Measurements from ENCODE around the gene CAPN5.
A peak's percentile ranks its signal among the peaks of the same experiment; 100 is the strongest.
"Not testable (repeated sequence)": the region's sequence is repeated elsewhere in the genome, so short reads cannot be mapped to it uniquely, and the experiment has no call there.

The CAPN5 gene

GRCh38 chr11:77047928-77048446, 18.8 kb upstream of the CAPN5 start:
- Mint-ChIP-seq H3K27me3 (peaks cover 0 to 24% of the 10 kb centered on the region in 2 donors), H3K27ac (peak overlapping the region in 1 of 2 donors; percentile 33)
- not testable (repeated sequence) for ATAC-seq (replicated peaks)

DNA sequence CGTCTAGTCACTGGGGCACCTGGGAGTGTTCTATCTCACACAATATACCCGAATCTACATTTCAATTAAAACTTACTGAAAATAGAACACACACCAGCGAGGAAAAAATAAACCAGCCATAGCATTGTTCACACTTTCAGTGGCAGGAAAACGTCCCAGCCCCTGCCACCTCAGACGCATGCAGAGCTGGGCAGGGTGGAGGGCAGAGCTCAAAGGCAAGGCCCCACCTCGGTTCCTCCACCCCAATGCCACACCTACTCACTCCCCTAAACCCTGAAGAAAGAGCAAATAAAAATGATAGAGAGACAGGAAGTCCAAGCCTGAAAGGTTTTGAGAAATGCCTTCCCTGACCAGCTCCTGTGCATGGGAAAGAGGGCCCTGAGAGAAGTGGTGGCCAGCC, 17.7 kb upstream of the CAPN5 start:
- Mint-ChIP-seq H3K9me3 (no peaks in the 10 kb centered on the region), H3K36me3 (ENCODE audit: insufficient read depth) (peaks cover 13% of the 10 kb centered on the region), H3K27me3 (peaks cover 0 to 17% of the 10 kb centered on the region in 2 donors), H3K4me1 (ENCODE audit: low read depth in 2 of 2) (peaks cover 5 to 8% of the 10 kb centered on the region in 2 donors), H3K27ac (peak overlapping the region in 1 of 2 donors; percentile 6), H3K4me3 (no peak overlapping the region)
- ATAC-seq (replicated peaks) (no peak), DNase-seq (no peak)

More at GRCh38 chr11:77047928-77048446, 18.8 kb upstream of the CAPN5 start:
- H3K4me1 Mint-ChIP-seq (ENCODE audit: low read depth in 2 of 2); H3K9me3 Mint-ChIP-seq; DNase-seq: not testable (repeated sequence)
- Mint-ChIP-seq H3K4me3 (peak overlapping the region in 1 of 2 donors; percentile 77), H3K36me3 (ENCODE audit: insufficient read depth) (peaks cover 16% of the 10 kb centered on the region)

DNA sequence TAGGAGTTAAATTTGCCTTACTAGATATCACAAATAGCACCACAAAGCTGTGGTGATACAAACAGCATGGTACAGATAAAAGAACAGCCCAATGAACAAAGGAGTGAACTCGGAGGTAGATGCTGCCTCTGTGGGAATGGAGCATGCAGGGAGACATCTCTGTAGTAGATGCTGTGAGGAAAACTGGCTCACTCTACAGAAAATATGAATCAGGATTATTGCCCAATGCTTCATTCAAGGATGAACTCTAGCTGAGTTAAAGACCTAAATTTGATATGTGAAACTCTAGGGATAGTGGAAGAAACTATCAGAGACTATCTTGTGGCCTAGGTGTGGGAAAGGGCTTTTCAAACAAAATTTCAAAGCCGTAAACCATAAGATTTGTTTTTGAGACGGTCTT, 15.3 kb upstream of the CAPN5 start:
- no peaks in the 10 kb centered on the region for H3K9me3 Mint-ChIP-seq
- DNase-seq (no peak), ATAC-seq (replicated peaks) (no peak)
- H3K27ac Mint-ChIP-seq, result no peak overlapping the region
- peaks cover 3 to 4% of the 10 kb centered on the region in 2 donors for H3K4me1 Mint-ChIP-seq (ENCODE audit: low read depth in 2 of 2)
- no peak overlapping the region for H3K4me3 Mint-ChIP-seq
- no peaks in the 10 kb centered on the region for H3K27me3 Mint-ChIP-seq
- peaks cover 13% of the 10 kb centered on the region for H3K36me3 Mint-ChIP-seq (ENCODE audit: insufficient read depth)

DNA sequence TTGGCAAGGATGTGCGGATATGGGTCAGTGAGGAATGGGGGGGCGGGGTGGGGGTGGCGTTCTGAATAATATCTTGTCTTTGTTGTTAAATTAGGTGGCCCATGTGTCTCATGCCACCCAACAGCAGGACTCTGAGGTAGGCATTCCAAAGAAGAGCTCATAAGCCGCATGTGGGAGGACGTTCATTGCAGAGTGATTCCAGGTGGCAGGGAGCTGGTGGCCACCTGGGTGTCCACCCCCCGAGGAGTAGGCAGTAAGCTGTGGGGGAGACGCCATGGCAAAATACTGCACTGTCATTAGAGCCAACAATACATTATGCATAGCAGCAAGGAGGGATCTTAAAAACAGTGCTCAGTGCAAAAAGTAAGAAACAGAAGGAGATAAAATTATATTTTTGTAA, 14.3 kb upstream of the CAPN5 start:
- H3K4me1 Mint-ChIP-seq (ENCODE audit: low read depth in 2 of 2), result no peaks in the 10 kb centered on the region
- H3K27me3 Mint-ChIP-seq, result no peaks in the 10 kb centered on the region
- DNase-seq, result no peak
- no peak for ATAC-seq (replicated peaks)
- peaks cover 7% of the 10 kb centered on the region for H3K36me3 Mint-ChIP-seq (ENCODE audit: insufficient read depth)
- H3K27ac Mint-ChIP-seq, result no peak overlapping the region
- H3K9me3 Mint-ChIP-seq, result peaks cover 0 to 3% of the 10 kb centered on the region in 2 donors
- no peak overlapping the region for H3K4me3 Mint-ChIP-seq

DNA sequence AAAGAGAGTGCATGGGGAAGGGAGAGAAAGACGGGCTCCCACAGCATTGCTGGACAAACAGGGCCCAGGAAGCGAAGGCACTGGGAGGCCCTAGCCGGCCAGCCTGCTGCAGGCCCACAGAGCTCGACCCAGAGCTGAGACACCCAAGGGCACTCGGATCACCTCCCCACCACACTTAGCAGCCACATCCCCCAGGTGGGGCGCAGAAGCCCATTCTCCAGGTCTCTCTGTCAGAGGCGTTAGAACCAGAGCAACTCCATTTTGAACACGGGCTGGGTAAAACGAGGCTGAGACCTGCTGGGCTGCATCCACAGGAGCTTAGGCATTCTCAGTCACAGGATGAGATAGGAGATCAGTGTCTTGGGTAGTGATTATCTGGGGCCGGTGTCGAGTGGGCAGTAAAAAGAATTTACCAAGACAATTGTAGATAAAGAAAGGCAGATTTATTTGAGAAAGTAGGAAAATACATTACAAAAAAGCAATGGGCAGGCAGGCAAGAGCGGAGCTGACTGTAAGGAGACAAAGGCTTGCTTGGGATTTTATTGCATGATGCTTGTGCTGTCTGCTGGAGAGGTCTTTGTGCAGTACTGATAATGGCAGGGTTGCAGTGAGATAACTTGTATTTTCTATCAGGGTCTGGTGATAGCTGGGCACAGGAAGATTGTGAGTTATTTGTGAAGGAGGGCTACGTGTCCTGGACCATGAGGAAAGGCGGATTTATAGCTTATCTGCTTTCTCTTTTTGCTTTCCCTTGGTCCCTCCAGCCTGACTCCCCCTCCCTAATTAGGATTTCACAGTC, 13.4 kb upstream of the CAPN5 start:
- H3K9me3 Mint-ChIP-seq, result peaks cover 0 to 3% of the 10 kb centered on the region in 2 donors
- no peak overlapping the region for H3K4me3 Mint-ChIP-seq

DNA sequence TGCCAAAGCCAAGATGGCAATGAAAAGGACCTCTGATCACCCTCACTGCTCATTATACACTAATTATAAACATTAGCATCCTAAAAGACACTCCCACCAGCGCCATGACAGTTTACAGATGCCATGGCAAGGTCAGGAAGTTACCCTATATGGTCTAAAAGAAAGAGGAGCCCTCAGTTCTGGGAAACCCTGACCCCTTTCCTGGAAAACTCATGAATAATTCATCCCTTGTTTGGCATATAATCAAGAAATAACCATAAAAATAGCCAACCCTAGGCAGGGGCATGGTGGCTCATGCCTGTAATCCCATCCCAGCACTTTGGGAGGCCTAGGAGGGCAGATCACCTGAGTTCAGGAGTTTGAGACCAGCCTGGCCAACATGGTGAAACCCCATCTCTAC, 12.7 kb upstream of the CAPN5 start:
- Mint-ChIP-seq H3K27ac (no peak overlapping the region), H3K4me3 (no peak overlapping the region), H3K27me3 (no peaks in the 10 kb centered on the region), H3K36me3 (ENCODE audit: insufficient read depth) (no peaks in the 10 kb centered on the region), H3K9me3 (peaks cover 0 to 3% of the 10 kb centered on the region in 2 donors), H3K4me1 (ENCODE audit: low read depth in 2 of 2) (no peaks in the 10 kb centered on the region)
- ATAC-seq (replicated peaks), result no peak
- DNase-seq, result no peak

More for the DNA sequence above, 13.4 kb upstream of the CAPN5 start:
- no peaks in the 10 kb centered on the region for H3K4me1 Mint-ChIP-seq (ENCODE audit: low read depth in 2 of 2)
- no peak overlapping the region for H3K27ac Mint-ChIP-seq
- no peaks in the 10 kb centered on the region for H3K27me3 Mint-ChIP-seq
- DNase-seq (no peak), ATAC-seq (replicated peaks) (no peak)
- H3K36me3 Mint-ChIP-seq (ENCODE audit: insufficient read depth), result peaks cover 3% of the 10 kb centered on the region

- H3K4me3 Mint-ChIP-seq, result no peak overlapping the region
- no peaks in the 10 kb centered on the region for H3K27me3 Mint-ChIP-seq
- DNase-seq, result no peak
- H3K27ac Mint-ChIP-seq, result no peak overlapping the region
- H3K9me3 Mint-ChIP-seq, result peaks cover 0 to 3% of the 10 kb centered on the region in 2 donors
- no peaks in the 10 kb centered on the region for H3K36me3 Mint-ChIP-seq (ENCODE audit: insufficient read depth)
- no peak for ATAC-seq (replicated peaks)
- no peaks in the 10 kb centered on the region for H3K4me1 Mint-ChIP-seq (ENCODE audit: low read depth in 2 of 2)
Observed at GRCh38 chr11:77055101-77055561, 11.6 kb upstream of the CAPN5 start.

GRCh38 chr11:77055913-77056312, 10.9 kb upstream of the CAPN5 start:
- Mint-ChIP-seq H3K4me3 (no peak overlapping the region), H3K9me3 (peaks cover 0 to 3% of the 10 kb centered on the region in 2 donors), H3K36me3 (ENCODE audit: insufficient read depth) (no peaks in the 10 kb centered on the region), H3K4me1 (ENCODE audit: low read depth in 2 of 2) (no peaks in the 10 kb centered on the region), H3K27me3 (no peaks in the 10 kb centered on the region), H3K27ac (no peak overlapping the region)
- no peak for DNase-seq
- ATAC-seq (replicated peaks), result no peak

DNA sequence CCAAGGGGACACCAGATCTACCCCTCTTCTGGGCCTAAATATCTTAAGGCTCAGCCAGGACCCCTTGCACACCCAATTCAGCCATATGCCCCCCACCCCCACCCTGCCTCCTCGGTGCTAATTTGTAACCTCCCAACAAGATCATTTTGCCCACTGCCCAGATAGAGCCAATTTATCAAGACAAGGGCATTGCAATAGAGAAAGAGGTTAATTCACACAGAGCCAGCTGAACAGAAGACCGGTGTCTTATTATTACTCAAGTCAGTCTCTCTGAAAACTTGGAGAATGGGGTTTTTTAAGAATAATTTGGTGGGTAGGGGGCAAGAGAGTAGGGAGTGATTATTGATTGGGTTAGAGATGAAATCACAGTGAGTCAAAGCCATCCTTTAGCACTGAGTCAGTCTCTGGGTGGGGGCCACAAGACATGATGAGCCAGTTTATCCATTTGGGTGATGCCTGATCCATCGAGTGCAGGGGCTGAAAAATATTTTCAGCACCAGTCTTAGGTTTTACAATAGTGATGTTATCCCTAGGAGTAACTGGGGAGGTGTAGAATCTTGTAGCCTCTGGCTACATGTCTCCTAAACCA, 9.9 kb upstream of the CAPN5 start:
- ATAC-seq (replicated peaks) (no peak), DNase-seq (no peak)
- Mint-ChIP-seq H3K36me3 (ENCODE audit: insufficient read depth) (no peaks in the 10 kb centered on the region), H3K9me3 (peaks cover 0 to 3% of the 10 kb centered on the region in 2 donors), H3K27ac (no peak overlapping the region), H3K4me3 (no peak overlapping the region), H3K4me1 (ENCODE audit: low read depth in 2 of 2) (no peaks in the 10 kb centered on the region), H3K27me3 (no peaks in the 10 kb centered on the region)

- Mint-ChIP-seq H3K9me3 (peaks cover 0 to 3% of the 10 kb centered on the region in 2 donors), H3K27ac (no peak overlapping the region), H3K4me3 (no peak overlapping the region), H3K4me1 (ENCODE audit: low read depth in 2 of 2) (no peaks in the 10 kb centered on the region), H3K27me3 (no peaks in the 10 kb centered on the region), H3K36me3 (ENCODE audit: insufficient read depth) (no peaks in the 10 kb centered on the region)
- no peak for DNase-seq
- no peak for ATAC-seq (replicated peaks)
Observed at GRCh38 chr11:77057938-77058474, 8.8 kb upstream of the CAPN5 start.

DNA sequence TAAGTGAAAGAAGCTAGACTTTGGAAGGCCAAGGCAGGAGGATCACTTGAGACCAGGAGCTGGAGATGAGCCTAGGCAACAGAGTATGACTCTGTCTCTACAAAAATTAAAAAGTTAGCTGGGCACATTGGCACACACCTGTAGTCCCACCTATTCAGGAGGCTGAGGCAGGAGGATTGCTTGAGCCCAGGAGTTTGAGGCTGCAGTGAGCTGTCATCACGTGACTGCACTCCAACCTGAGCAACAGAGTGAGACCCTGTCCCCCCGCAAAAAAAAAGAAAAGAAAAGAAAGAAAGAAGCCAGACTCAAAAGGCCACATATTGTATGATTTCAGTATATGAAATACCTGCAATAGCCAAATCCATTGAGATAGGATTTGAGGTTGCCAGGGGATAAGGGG, 7.9 kb upstream of the CAPN5 start:
- no peaks in the 10 kb centered on the region for H3K36me3 Mint-ChIP-seq (ENCODE audit: insufficient read depth)
- H3K27ac Mint-ChIP-seq, result no peak overlapping the region
- no peaks in the 10 kb centered on the region for H3K27me3 Mint-ChIP-seq
- peaks cover 0 to 3% of the 10 kb centered on the region in 2 donors for H3K9me3 Mint-ChIP-seq
- DNase-seq, result no peak
- no peak overlapping the region for H3K4me3 Mint-ChIP-seq
- peaks cover 0 to 1% of the 10 kb centered on the region in 2 donors for H3K4me1 Mint-ChIP-seq (ENCODE audit: low read depth in 2 of 2)
- no peak for ATAC-seq (replicated peaks)

DNA sequence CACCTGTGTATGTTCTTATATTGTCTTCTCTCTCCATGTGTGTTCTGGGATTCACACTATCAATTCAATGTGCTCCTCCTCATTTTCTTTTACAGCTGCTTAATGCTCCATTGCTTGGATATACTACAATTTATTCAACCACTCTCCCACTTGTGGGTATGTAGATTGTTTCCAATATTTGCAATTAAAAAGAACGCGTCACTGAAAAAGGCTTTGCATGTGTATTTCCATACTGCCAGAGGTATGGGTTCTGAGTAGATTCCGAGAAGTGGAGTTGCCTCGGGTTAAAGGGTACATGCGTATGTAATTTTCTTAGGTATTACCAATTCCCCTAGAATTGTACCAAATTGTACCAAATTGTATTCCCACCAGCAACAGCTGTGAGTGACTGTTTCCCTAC, 7.0 kb upstream of the CAPN5 start:
- Mint-ChIP-seq H3K36me3 (ENCODE audit: insufficient read depth) (no peaks in the 10 kb centered on the region), H3K27ac (no peak overlapping the region), H3K27me3 (no peaks in the 10 kb centered on the region), H3K4me3 (no peak overlapping the region), H3K9me3 (peaks cover 0 to 3% of the 10 kb centered on the region in 2 donors), H3K4me1 (ENCODE audit: low read depth in 2 of 2) (peaks cover 0 to 1% of the 10 kb centered on the region in 2 donors)
- no peak for DNase-seq
- no peak for ATAC-seq (replicated peaks)

- Mint-ChIP-seq H3K27me3 (no peaks in the 10 kb centered on the region), H3K4me3 (no peak overlapping the region), H3K4me1 (ENCODE audit: low read depth in 2 of 2) (peaks cover 0 to 1% of the 10 kb centered on the region in 2 donors), H3K36me3 (ENCODE audit: insufficient read depth) (no peaks in the 10 kb centered on the region), H3K27ac (no peak overlapping the region), H3K9me3 (peaks cover 0 to 3% of the 10 kb centered on the region in 2 donors)
- DNase-seq, result no peak
- no peak for ATAC-seq (replicated peaks)
Observed at GRCh38 chr11:77060234-77060633, 6.5 kb upstream of the CAPN5 start.

All from effector memory CD8-positive, alpha-beta T cell (primary cell).